PC-9 (cell line): ENCODE data around the gene SH3RF3. TPM values are rescaled to one million over a fixed set of nuclear protein-coding genes. Genes with fewer than 3 reads are reported as not detected.

Source experiments
- BruUV-seq: library from RNA; stranded (reverse); fragments of 400-500 nt; replicated peaks from 2 replicates; lab custom pipeline; 2021; lab: Mats Ljungman, UMichigan
- CTCF ChIA-PET: fragments of 300-600 bp; sonication (Branson Sonifier 250); formaldehyde crosslinking; loops from one replicate; lab custom pipeline; 2022; ENCODE audit warnings: antibody characterized with exemption; lab: Charles Lee
- POLR2A ChIA-PET: fragments of 300-600 bp; sonication (Branson Sonifier 250); formaldehyde crosslinking; loops from one replicate; lab custom pipeline; 2022; ENCODE audit warnings: antibody characterized with exemption; ENCODE audit not compliant: unreplicated experiment; lab: Charles Lee
- DNase-seq, 2 experiments: peaks; one replicate each; pipeline versions ENCODE4 v3.0.0 to v3.0.0-alpha.2; 2015 to 2022; ENCODE audit warnings: mixed read lengths in 1 of 2
- H2AFZ ChIP-seq: fragments of 200-600 bp; sonication (generic); 2 replicates; pipeline ENCODE4 v1.8.1; 2017; ENCODE audit warnings: antibody characterized with exemption
- H3F3A ChIP-seq: fragments of 200-600 bp; sonication (generic); 2 replicates; pipeline ENCODE4 v1.8.1; 2017; ENCODE audit warnings: antibody characterized with exemption, mild to moderate bottlenecking, low read depth; ENCODE audit not compliant: insufficient read depth
- H3K27ac ChIP-seq: fragments of 200-600 bp; sonication (generic); 2 replicates; pipeline ENCODE4 v1.6.1; 2016; ENCODE audit warnings: mixed run types
- H3K27me3 ChIP-seq: fragments of 200-600 bp; sonication (generic); 2 replicates; pipeline ENCODE4 v1.6.1; 2016; ENCODE audit warnings: low read depth, mixed run types; ENCODE audit not compliant: insufficient read depth
- H3K36me3 ChIP-seq: fragments of 200-600 bp; sonication (generic); 2 replicates; pipeline ENCODE4 v1.6.1; 2016; ENCODE audit warnings: low read depth, mixed run types
- H3K4me1 ChIP-seq: fragments of 200-600 bp; sonication (generic); replicated peaks from 2 replicates; pipeline ENCODE4 v1.6.1; 2016; ENCODE audit warnings: mixed run types; ENCODE audit not compliant: insufficient read depth
- H3K4me2 ChIP-seq: fragments of 200-600 bp; sonication (generic); 2 replicates; pipeline ENCODE4 v1.6.1; 2017; ENCODE audit warnings: mixed run types
- H3K4me3 ChIP-seq: fragments of 200-600 bp; sonication (generic); 2 replicates; pipeline ENCODE4 v1.6.1; 2016; ENCODE audit warnings: mixed run types
- H3K79me2 ChIP-seq: fragments of 200-600 bp; sonication (generic); 2 replicates; pipeline ENCODE4 v1.6.1; 2017; ENCODE audit warnings: low read depth, mixed run types
- H3K9me2 ChIP-seq: fragments of 200-600 bp; sonication (generic); 2 replicates; pipeline ENCODE4 v1.8.1; 2017; ENCODE audit warnings: mild to moderate bottlenecking; ENCODE audit not compliant: insufficient read depth
- H3K9me3 ChIP-seq: fragments of 200-600 bp; sonication (generic); 2 replicates; pipeline ENCODE4 v1.8.1; 2016; ENCODE audit warnings: low read depth; ENCODE audit not compliant: insufficient read depth
- H4K20me1 ChIP-seq: fragments of 200-600 bp; sonication (generic); 2 replicates; pipeline ENCODE4 v1.8.1; 2017; ENCODE audit not compliant: insufficient read depth
- EZH2 ChIP-seq: fragments of 200-600 bp; sonication (generic); IDR thresholded peaks from 2 replicates; pipeline ENCODE4 v1.8.0; 2017; ENCODE audit warnings: antibody characterized with exemption, low read depth
- intact Hi-C: fragments of 100-400 bp; cut with micrococcal nuclease; formaldehyde crosslinking; loops from one replicate; pipeline ENCODE4 v1.10.0; 2022; ENCODE audit not compliant: unreplicated experiment
- total RNA-seq: library from RNA; stranded (reverse); gene quantifications from 2 replicates; pipeline ENCODE4 v1.2.3, GENCODE V29; 2021
- TF ChIP-seq, protein P1 (sequence below): fragments of 200-600 bp; sonication (generic); conservative IDR thresholded peaks from 2 replicates; pipeline ENCODE4 v1.6.1; 2017; ENCODE audit warnings: mixed run types, antibody characterized with exemption, mild to moderate bottlenecking, moderate library complexity

SH3RF3 gene
- total RNA-seq, 1 experiment from 2014 or later: 6.1 TPM

- TF ChIP-seq EZH2: no peak
- TF ChIP-seq, protein P1, sequence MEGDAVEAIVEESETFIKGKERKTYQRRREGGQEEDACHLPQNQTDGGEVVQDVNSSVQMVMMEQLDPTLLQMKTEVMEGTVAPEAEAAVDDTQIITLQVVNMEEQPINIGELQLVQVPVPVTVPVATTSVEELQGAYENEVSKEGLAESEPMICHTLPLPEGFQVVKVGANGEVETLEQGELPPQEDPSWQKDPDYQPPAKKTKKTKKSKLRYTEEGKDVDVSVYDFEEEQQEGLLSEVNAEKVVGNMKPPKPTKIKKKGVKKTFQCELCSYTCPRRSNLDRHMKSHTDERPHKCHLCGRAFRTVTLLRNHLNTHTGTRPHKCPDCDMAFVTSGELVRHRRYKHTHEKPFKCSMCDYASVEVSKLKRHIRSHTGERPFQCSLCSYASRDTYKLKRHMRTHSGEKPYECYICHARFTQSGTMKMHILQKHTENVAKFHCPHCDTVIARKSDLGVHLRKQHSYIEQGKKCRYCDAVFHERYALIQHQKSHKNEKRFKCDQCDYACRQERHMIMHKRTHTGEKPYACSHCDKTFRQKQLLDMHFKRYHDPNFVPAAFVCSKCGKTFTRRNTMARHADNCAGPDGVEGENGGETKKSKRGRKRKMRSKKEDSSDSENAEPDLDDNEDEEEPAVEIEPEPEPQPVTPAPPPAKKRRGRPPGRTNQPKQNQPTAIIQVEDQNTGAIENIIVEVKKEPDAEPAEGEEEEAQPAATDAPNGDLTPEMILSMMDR: no peak
- H4K20me1 ChIP-seq: peaks cover 5% of the 10 kb centered on the region; the same call in 1 of the 2 replicates
- H3K79me2 ChIP-seq: peaks cover 34% of the 10 kb centered on the region
- H3K4me2 ChIP-seq: no peak overlapping the region
- no peak for DNase-seq
- no peaks in the 10 kb centered on the region for H3K36me3 ChIP-seq
- H3K4me3 ChIP-seq: no peak overlapping the region
- no peaks in the 10 kb centered on the region for H3F3A ChIP-seq
- no peaks in the 10 kb centered on the region for H3K27me3 ChIP-seq
- intact Hi-C loops: no loop called here
- POLR2A ChIA-PET: no interaction called here
- H3K27ac ChIP-seq: no peak overlapping the region
- H3K9me3 ChIP-seq: no peaks in the 10 kb centered on the region; the same call in 1 of the 2 replicates
- CTCF ChIA-PET: no interaction called here
- BruUV-seq: no TSS peak
- peaks cover 11% of the 10 kb centered on the region; the same call in 1 of the 2 replicates for H3K4me1 ChIP-seq
- H3K9me2 ChIP-seq: no peaks in the 10 kb centered on the region
- no peak overlapping the region for H2AFZ ChIP-seq
Observed at GRCh38 chr2:109178968-109179367, 50.0 kb downstream of the SH3RF3 start.

DNA sequence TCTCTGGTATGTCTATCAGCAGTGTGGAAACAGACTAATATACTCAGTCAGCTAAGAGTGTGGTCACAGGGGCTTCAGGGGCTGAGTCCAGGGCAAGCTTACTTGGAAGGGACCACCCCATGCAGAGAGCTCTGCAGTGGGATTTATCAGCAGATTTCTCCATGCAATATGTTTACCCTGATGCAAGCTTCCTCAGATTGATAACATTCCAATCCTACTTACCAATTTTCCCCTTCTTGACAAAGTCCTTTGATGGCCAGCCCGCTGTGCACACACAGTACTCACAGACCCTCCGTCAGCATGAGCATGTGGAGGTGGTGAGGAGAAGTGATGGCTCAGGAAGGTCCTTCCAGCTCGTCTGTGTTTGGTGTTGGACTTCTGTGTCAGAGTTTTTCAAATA is 51.8 kb downstream of the SH3RF3 start:
- Histone ChIP-seq H3K9me3 (no peaks in the 10 kb centered on the region), H3K27me3 (no peaks in the 10 kb centered on the region), H3K27ac (no peak overlapping the region), H3K79me2 (peaks cover 29% of the 10 kb centered on the region), H3K4me3 (no peak overlapping the region), H3K9me2 (no peaks in the 10 kb centered on the region), H2AFZ (no peak overlapping the region), H3K4me2 (no peak overlapping the region), H3F3A (0 out of 2 replicates have a peak, but pooled peaks cover 3% of the 10 kb centered on the region), H3K36me3 (no peaks in the 10 kb centered on the region), H3K4me1 (peaks cover 11% of the 10 kb centered on the region; the same call in 1 of the 2 replicates), H4K20me1 (0 out of 2 replicates have a peak, but pooled peaks cover 11% of the 10 kb centered on the region)
- TF ChIP-seq, protein P1: no peak
- TF ChIP-seq EZH2: no peak
- intact Hi-C loops: no loop called here
- ChIA-PET POLR2A (no interaction called here), CTCF (no interaction called here)
- no TSS peak for BruUV-seq
- DNase-seq: no peak

DNA sequence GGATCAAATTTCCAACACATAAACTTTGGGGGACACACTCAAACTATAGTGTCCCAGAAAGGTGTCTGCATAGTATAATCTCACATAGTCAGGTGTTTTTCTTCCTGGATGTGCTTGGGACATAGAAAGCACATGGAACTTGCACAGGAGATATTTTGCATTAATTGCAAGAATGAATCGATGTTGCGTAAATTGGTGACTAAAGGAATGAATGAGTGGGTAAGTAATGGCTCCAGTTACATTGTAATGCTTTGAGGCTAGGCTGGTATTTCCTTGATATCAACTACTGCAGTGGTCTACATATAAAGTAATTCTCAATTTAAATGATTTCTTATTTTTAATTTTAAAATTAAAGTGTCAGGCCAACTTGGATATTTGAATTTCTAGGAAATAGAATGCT is 53.4 kb downstream of the SH3RF3 start:
- BruUV-seq: no TSS peak
- POLR2A ChIA-PET: no interaction called here
- CTCF ChIA-PET: no interaction called here

More for the DNA sequence above, 53.4 kb downstream of the SH3RF3 start:
- H4K20me1 ChIP-seq: peaks cover 11% of the 10 kb centered on the region; the same call in 1 of the 2 replicates
- intact Hi-C loops: no loop called here
- no peak overlapping the region for H2AFZ ChIP-seq
- H3K9me3 ChIP-seq: no peaks in the 10 kb centered on the region
- DNase-seq: no peak
- no peak for TF ChIP-seq EZH2
- TF ChIP-seq, protein P1: no peak
- no peaks in the 10 kb centered on the region for H3K9me2 ChIP-seq
- no peak overlapping the region for H3K4me2 ChIP-seq
- peaks cover 25% of the 10 kb centered on the region for H3K79me2 ChIP-seq
- no peaks in the 10 kb centered on the region for H3K36me3 ChIP-seq
- H3K27ac ChIP-seq: no peak overlapping the region
- H3F3A ChIP-seq: 0 out of 2 replicates have a peak, but pooled peaks cover 3% of the 10 kb centered on the region
- H3K4me1 ChIP-seq: peaks cover 6% of the 10 kb centered on the region; the same call in 1 of the 2 replicates
- no peaks in the 10 kb centered on the region for H3K27me3 ChIP-seq
- H3K4me3 ChIP-seq: no peak overlapping the region
